SK-N-SH (cell line): Measurements from ENCODE around the gene TFPI. TPM values are rescaled to one million over a fixed set of nuclear protein-coding genes. Genes with fewer than 3 reads are reported as not detected.

ENCODE experiments used
- CTCF ChIA-PET: fragments of 300-600, 350-600 bp; formaldehyde crosslinking; extraction: SDS; loops from one replicate; lab custom pipeline; 2021; lab: Yijun Ruan, JAX
- POLR2A ChIA-PET: fragments of 350-600 bp; sonication (Branson Sonifier 250); formaldehyde crosslinking; extraction: SDS; loops from one replicate; lab custom pipeline; 2020; ENCODE audit warnings: antibody characterized with exemption, inconsistent platforms; lab: Yijun Ruan, JAX
- DNase-seq: peaks from one replicate; pipeline ENCODE4 v3.0.0; 2012
- H2AFZ ChIP-seq: fragments of 200-600 bp; sonication (generic); 2 replicates; pipeline ENCODE4 v1.8.1; 2016; ENCODE audit warnings: antibody characterized with exemption, mild to moderate bottlenecking, low read depth
- H3F3A ChIP-seq: fragments of 200-600 bp; sonication (generic); replicated peaks from 2 replicates; pipeline ENCODE3; 2016; ENCODE audit warnings: antibody characterized with exemption, mild to moderate bottlenecking; ENCODE audit not compliant: insufficient read depth
- H3K27ac ChIP-seq, 2 experiments: fragments of 200-500 bp in 1 of 2; fragments of 200-600 bp in 1 of 2; sonication (Bioruptor generic) in 1 of 2; sonication (generic), shearing (Covaris generic) in 1 of 2; 2 replicates each; pipeline versions ENCODE4 v1.5.1 to v1.6.1; 2014 to 2016; ENCODE audit warnings: low read depth in 2 of 2, inconsistent platforms in 1 of 2, low read length in 1 of 2, mild to moderate bottlenecking in 1 of 2, mixed read lengths in 1 of 2
- H3K27me3 ChIP-seq: fragments of 200-600 bp; sonication (generic), shearing (Covaris generic); 2 replicates; pipeline ENCODE4 v1.6.1; 2016; ENCODE audit warnings: mixed run types; ENCODE audit not compliant: insufficient read depth
- H3K36me3 ChIP-seq, 2 experiments: fragments of 200-500 bp in 1 of 2; fragments of 200-600 bp in 1 of 2; sonication (Bioruptor generic) in 1 of 2; sonication (generic) in 1 of 2; replicated peaks in 1 of 2; 2 replicates each; pipeline versions ENCODE3 to v1.5.1; 2014 to 2016; ENCODE audit warnings: low read length in 1 of 2, mild to moderate bottlenecking in 1 of 2; ENCODE audit not compliant: insufficient read depth in 2 of 2, control insufficient read depth in 1 of 2
- H3K4me1 ChIP-seq, 2 experiments: fragments of 200-500 bp in 1 of 2; fragments of 200-600 bp in 1 of 2; sonication (Bioruptor generic) in 1 of 2; sonication (generic), shearing (Covaris generic) in 1 of 2; 2 replicates each; pipeline versions ENCODE4 v1.5.1 to v1.6.1; 2014 to 2016; ENCODE audit warnings: low read depth in 1 of 2, low read length in 1 of 2, mixed run types in 1 of 2; ENCODE audit not compliant: insufficient read depth in 2 of 2, control insufficient read depth in 1 of 2
- H3K4me2 ChIP-seq: fragments of 200-600 bp; sonication (generic), shearing (Covaris generic); 2 replicates; pipeline ENCODE4 v1.6.1; 2017; ENCODE audit warnings: mixed run types
- H3K4me3 ChIP-seq, 2 experiments: fragments of 200-500 bp in 1 of 2; fragments of 200-600 bp in 1 of 2; sonication (Bioruptor generic) in 1 of 2; sonication (generic), shearing (Covaris generic) in 1 of 2; 2 replicates each; pipeline versions ENCODE4 v1.5.1 to v1.8.1; 2014 to 2016; ENCODE audit warnings: low read depth in 2 of 2, inconsistent platforms in 1 of 2, low read length in 1 of 2, mild to moderate bottlenecking in 1 of 2, mixed read lengths in 1 of 2, moderate library complexity in 1 of 2
- H3K79me2 ChIP-seq: fragments of 200-600 bp; sonication (generic); 2 replicates; pipeline ENCODE4 v1.8.1; 2017; ENCODE audit warnings: mild to moderate bottlenecking; ENCODE audit not compliant: insufficient read depth
- H3K9ac ChIP-seq: fragments of 200-600 bp; sonication (generic); 2 replicates; pipeline ENCODE4 v1.6.1; 2017; ENCODE audit warnings: mixed run types
- H3K9me2 ChIP-seq: fragments of 200-600 bp; sonication (generic); 2 replicates; pipeline ENCODE4 v1.6.1; 2017; ENCODE audit warnings: mixed run types
- H3K9me3 ChIP-seq: fragments of 200-600 bp; sonication (generic); 2 replicates; pipeline ENCODE4 v1.6.1; 2017; ENCODE audit warnings: mixed run types, mild to moderate bottlenecking, moderate library complexity
- H4K20me1 ChIP-seq: fragments of 200-600 bp; sonication (generic); 2 replicates; pipeline ENCODE4 v1.6.1; 2017; ENCODE audit warnings: mild to moderate bottlenecking, mixed run types; ENCODE audit not compliant: insufficient read depth
- EP300 ChIP-seq, 2 experiments: IDR thresholded peaks; 2 replicates each; pipeline versions ENCODE4 v1.4.0 to v1.6.1; 2012; ENCODE audit warnings: borderline replicate concordance in 1 of 2, low read depth in 1 of 2, low read length in 1 of 2
- EZH2phosphoT487 ChIP-seq: fragments of 200-600 bp; sonication (generic); IDR thresholded peaks from 2 replicates; pipeline ENCODE4 v1.6.1; 2017; ENCODE audit warnings: low read depth, mixed run types, mild to moderate bottlenecking, antibody characterized with exemption, moderate library complexity, borderline replicate concordance
- FOSL2 ChIP-seq: IDR thresholded peaks from 2 replicates; pipeline ENCODE4 v1.4.0; 2012; ENCODE audit warnings: low read depth, mild to moderate bottlenecking, moderate library complexity, borderline replicate concordance
- FOXJ3 ChIP-seq: sonication (generic); formaldehyde crosslinking; IDR thresholded peaks from 2 replicates; pipeline ENCODE4 v1.5.1; 2020; ENCODE audit warnings: mild to moderate bottlenecking, missing genetic modification reagents
- FOXM1 ChIP-seq: IDR thresholded peaks from 2 replicates; pipeline ENCODE4 v1.4.0; 2012; ENCODE audit warnings: low read depth, mild to moderate bottlenecking
- GATA2 ChIP-seq: sonication (generic); formaldehyde crosslinking; IDR thresholded peaks from 2 replicates; pipeline ENCODE4 v1.5.0; 2020; ENCODE audit warnings: mild to moderate bottlenecking, missing genetic modification reagents
- MEF2A ChIP-seq: IDR thresholded peaks from 2 replicates; pipeline ENCODE4 v1.4.0; 2012; ENCODE audit warnings: low read depth, borderline replicate concordance
- MXI1 ChIP-seq: IDR thresholded peaks from 2 replicates; pipeline ENCODE4 v1.6.1; 2012; ENCODE audit warnings: mild to moderate bottlenecking, low read depth, low read length, improper control_type of control experiment
- NFIC ChIP-seq: IDR thresholded peaks from 2 replicates; pipeline ENCODE4 v1.4.0; 2012; ENCODE audit warnings: borderline replicate concordance
- PBX3 ChIP-seq: IDR thresholded peaks from 2 replicates; pipeline ENCODE4; 2012
- RAD21 ChIP-seq: IDR thresholded peaks from 2 replicates; pipeline ENCODE4 v1.6.1; 2012; ENCODE audit warnings: mild to moderate bottlenecking, low read length
- RCOR1 ChIP-seq: fragments of 150-350 bp; IDR thresholded peaks from 2 replicates; pipeline ENCODE4 v1.6.1; 2017; ENCODE audit warnings: antibody characterized with exemption, low read length
- RFX5 ChIP-seq: IDR thresholded peaks from 2 replicates; pipeline ENCODE4 v1.6.1; 2012; ENCODE audit warnings: mild to moderate bottlenecking, improper control_type of control experiment, low read length
- SMC3 ChIP-seq: IDR thresholded peaks from 2 replicates; pipeline ENCODE4 v1.6.1; 2012; ENCODE audit warnings: low read depth, low read length, improper control_type of control experiment
- TCF12 ChIP-seq: IDR thresholded peaks from 2 replicates; pipeline ENCODE4 v1.4.0; 2012
- USF1 ChIP-seq: IDR thresholded peaks from 2 replicates; pipeline ENCODE4 v1.4.0; 2012; ENCODE audit warnings: low read depth, borderline replicate concordance
- USF2 ChIP-seq: fragments of 150-350 bp; IDR thresholded peaks from 2 replicates; pipeline ENCODE4 v1.6.1; 2017; ENCODE audit warnings: antibody characterized with exemption, low read length, low read depth, borderline replicate concordance
- WGBS: methylation state at CpG from one replicate; pipeline ENCODE4 v1.1.6; 2017; ENCODE audit warnings: low lambda C conversion rate; 5-methylcytosine and 5-hydroxymethylcytosine counted together
- polyA plus RNA-seq, 3 experiments: library from polyadenylated mRNA; depleted of rRNA; stranded (reverse); fragments of >200 nt; gene quantifications; 2 replicates each; pipeline ENCODE4 v1.2.3, GENCODE V29; 2012
- TF ChIP-seq, protein P1 (sequence below): IDR thresholded peaks from 2 replicates; pipeline ENCODE4 v1.4.0; 2012; ENCODE audit warnings: low read depth

The TFPI gene
- polyA plus RNA-seq, 1 of the 3 experiments (the other 2 are of a cell fraction), result 2.1 TPM

DNA sequence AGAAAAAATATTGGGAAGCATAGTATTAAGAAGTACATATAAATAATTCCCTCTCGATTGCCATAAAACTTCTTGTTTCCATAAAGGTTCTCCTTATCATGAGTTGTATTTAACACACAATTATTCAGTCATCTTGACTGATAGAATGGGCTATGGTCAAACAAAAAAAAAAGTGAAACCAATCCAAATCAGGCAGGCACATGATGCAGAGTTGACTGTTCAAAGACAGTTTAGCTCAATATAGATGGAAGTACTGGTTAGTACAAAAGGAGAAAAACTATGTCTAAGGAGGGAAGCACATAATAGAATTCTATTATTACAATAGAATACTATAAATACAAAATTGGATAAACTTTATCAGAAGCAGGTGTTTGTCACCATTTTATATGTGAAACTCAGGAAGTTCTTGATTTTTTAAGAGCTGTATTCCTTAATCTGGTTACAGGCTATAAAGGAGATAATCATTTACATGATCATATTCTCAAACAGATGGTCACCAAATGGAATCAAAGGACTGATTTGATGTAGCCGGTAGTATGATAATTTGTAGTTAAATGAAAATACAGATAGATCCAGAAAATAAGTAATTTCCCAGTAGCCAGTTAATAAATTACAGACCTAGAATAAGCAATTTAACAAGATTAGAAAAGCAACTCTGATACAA lies 88.0 kb downstream of the TFPI start:
- Histone ChIP-seq H3F3A (no peaks in the 10 kb centered on the region), H3K9me3 (no peaks in the 10 kb centered on the region), H2AFZ (no peak overlapping the region), H3K36me3 (peaks cover 0 to 2% of the 10 kb centered on the region in 2 experiments), H3K9ac (no peak overlapping the region), H3K4me1 (peaks cover 0 to 4% of the 10 kb centered on the region in 2 experiments; a peak in 2 of 4 replicates), H3K9me2 (no peaks in the 10 kb centered on the region), H3K79me2 (no peaks in the 10 kb centered on the region), H3K27ac (no peak overlapping the region; a peak in 1 of 4 replicates), H4K20me1 (no peaks in the 10 kb centered on the region), H3K27me3 (no peaks in the 10 kb centered on the region), H3K4me3 (no peak overlapping the region), H3K4me2 (no peak overlapping the region)
- 62% methylated on average over 2 of the region's 2 CpGs for WGBS
- ChIA-PET POLR2A (no interaction called here), CTCF (interaction anchor here (0.9 to 2.3 kb wide), 3 partner anchors 10 to 603 kb away, joined by 4 to 9 read pairs (median 4); no protein-coding TSS in a partner anchor)
- TF ChIP-seq GATA2, result peak; percentile 47; the same call in 1 of the 2 replicates
- TF ChIP-seq EP300 (IDR thresholded peaks at IDR 0.05; ENCODE audit: borderline replicate concordance in 1 of 2, low read depth in 1 of 2, low read length in 1 of 2), result peak in 1 of 2 experiments; percentile 71; a peak in 2 of 4 replicates
- no peak for TF ChIP-seq EZH2phosphoT487
- TF ChIP-seq RCOR1, result peak; percentile 69; the same call in 1 of the 2 replicates
- DNase-seq, result peak; percentile 15

GRCh38 chr2:187462839-187463238 lies 91.4 kb downstream of the TFPI start:
- Histone ChIP-seq H3K9ac (no peak overlapping the region), H3K4me3 (no peak overlapping the region), H3K79me2 (no peaks in the 10 kb centered on the region), H3K4me2 (no peak overlapping the region), H3K4me1 (peaks cover 3 to 4% of the 10 kb centered on the region in 2 experiments; a peak in 2 of 4 replicates), H3K36me3 (no peaks in the 10 kb centered on the region), H3K9me2 (no peaks in the 10 kb centered on the region), H4K20me1 (no peaks in the 10 kb centered on the region), H3K27ac (no peak overlapping the region), H2AFZ (no peak overlapping the region), H3K9me3 (no peaks in the 10 kb centered on the region), H3K27me3 (no peaks in the 10 kb centered on the region), H3F3A (no peaks in the 10 kb centered on the region)
- ChIA-PET POLR2A (no interaction called here), CTCF (interaction anchor here (0.6 kb wide), 1 partner anchor 1579 kb away, joined by 3 read pairs; no protein-coding TSS in a partner anchor)
- 33% methylated on average over 4 of the region's 4 CpGs for WGBS
- no peak for TF ChIP-seq FOXJ3 (CRISPR knock-in tag)
- TF ChIP-seq PBX3, result no peak
- TF ChIP-seq RCOR1, result no peak
- TF ChIP-seq EZH2phosphoT487, result no peak
- TF ChIP-seq RFX5, result no peak
- TF ChIP-seq GATA2, result no peak
- TF ChIP-seq MEF2A, result no peak
- no peak for TF ChIP-seq EP300 (IDR thresholded peaks at IDR 0.05; ENCODE audit: borderline replicate concordance in 1 of 2, low read depth in 1 of 2, low read length in 1 of 2)
- no peak for TF ChIP-seq MXI1
- no peak for TF ChIP-seq NFIC
- no peak for TF ChIP-seq USF2
- TF ChIP-seq TCF12, result no peak
- no peak for TF ChIP-seq USF1
- TF ChIP-seq RAD21, result no peak
- no peak for TF ChIP-seq SMC3
- TF ChIP-seq, protein P1, sequence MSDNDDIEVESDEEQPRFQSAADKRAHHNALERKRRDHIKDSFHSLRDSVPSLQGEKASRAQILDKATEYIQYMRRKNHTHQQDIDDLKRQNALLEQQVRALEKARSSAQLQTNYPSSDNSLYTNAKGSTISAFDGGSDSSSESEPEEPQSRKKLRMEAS, result no peak
- no peak for TF ChIP-seq FOSL2
- no peak for TF ChIP-seq FOXM1
- no peak for DNase-seq
